MCF 10A (cell line): ENCODE data around the gene LY6G5C. TPM values are rescaled to one million over a fixed set of nuclear protein-coding genes. Genes with fewer than 3 reads are reported as not detected.

Source experiments
- BruUV-seq: library from RNA; stranded (reverse); fragments of 400-500 nt; replicated peaks from 2 replicates; lab custom pipeline; 2021; lab: Mats Ljungman, UMichigan
- CTCF ChIA-PET: fragments of 300-600 bp; sonication (Branson Sonifier 250); formaldehyde crosslinking; extraction: SDS; loops from one replicate; lab custom pipeline; 2021; ENCODE audit warnings: antibody characterized with exemption, inconsistent platforms; lab: Yijun Ruan, JAX
- POLR2A ChIA-PET: fragments of 300-600, 350-650 bp; sonication (Branson Sonifier 250); formaldehyde crosslinking; extraction: SDS; loops from one replicate; lab custom pipeline; 2020; ENCODE audit warnings: antibody characterized with exemption, inconsistent platforms; lab: Yijun Ruan, JAX
- DNase-seq: peaks from one replicate; pipeline ENCODE4 v3.0.0-alpha.2; 2018; ENCODE audit not compliant: unreplicated experiment
- H3K27ac Mint-ChIP-seq: one replicate; pipeline ENCODE4 v1.8.0; 2022; ENCODE audit warnings: mild to moderate bottlenecking, low read depth, mixed read lengths; ENCODE audit not compliant: unreplicated experiment
- H3K27me3 Mint-ChIP-seq: one replicate; pipeline ENCODE4 v1.8.0; 2022; ENCODE audit warnings: mixed read lengths; ENCODE audit not compliant: insufficient read depth, unreplicated experiment
- H3K36me3 Mint-ChIP-seq: one replicate; pipeline ENCODE4 v1.8.0; 2022; ENCODE audit warnings: mild to moderate bottlenecking, moderate library complexity, mixed read lengths; ENCODE audit not compliant: insufficient read depth, unreplicated experiment
- H3K4me1 Mint-ChIP-seq: one replicate; pipeline ENCODE4 v1.8.0; 2022; ENCODE audit warnings: mixed read lengths; ENCODE audit not compliant: insufficient read depth, unreplicated experiment
- H3K4me3 Mint-ChIP-seq: one replicate; pipeline ENCODE4 v1.8.0; 2022; ENCODE audit warnings: mild to moderate bottlenecking, moderate library complexity, mixed read lengths; ENCODE audit not compliant: unreplicated experiment
- H3K9me3 Mint-ChIP-seq: one replicate; pipeline ENCODE4 v1.8.0; 2022; ENCODE audit warnings: mixed read lengths; ENCODE audit not compliant: unreplicated experiment
- CTCF ChIP-seq: fragments of 200-600 bp; IDR thresholded peaks from one replicate; pipeline ENCODE4 v1.8.0; 2022; ENCODE audit warnings: antibody characterized with exemption, mild to moderate bottlenecking; ENCODE audit not compliant: unreplicated experiment
- intact Hi-C: fragments of 100-400 bp; cut with micrococcal nuclease; formaldehyde crosslinking; loops from 2 replicates; pipeline ENCODE4 v1.14.1; 2022
- total RNA-seq: library from RNA; stranded (reverse); gene quantifications from 2 replicates; pipeline ENCODE4 v1.2.3, GENCODE V29; 2022

LY6G5C gene
- total RNA-seq, 1 experiment from 2014 or later = 1.4 TPM

- no peak for DNase-seq
- no peak overlapping the region for H3K27ac Mint-ChIP-seq
- TF ChIP-seq CTCF = no peak
- no TSS peak for BruUV-seq
- no peaks in the 10 kb centered on the region for H3K27me3 Mint-ChIP-seq
- peaks cover 6% of the 10 kb centered on the region for H3K4me1 Mint-ChIP-seq
- ChIA-PET CTCF (interaction anchor here (0.7 kb wide), 2 partner anchors 166 to 1251 kb away, joined by 3 read pairs; no protein-coding TSS in a partner anchor), POLR2A (interaction anchor here (1.1 to 3.4 kb wide), 2 partner anchors 9 to 19 kb away, joined by 3 to 19 read pairs; partner anchors contain the start of gene ABHD16A)
- no peak overlapping the region for H3K4me3 Mint-ChIP-seq
- H3K36me3 Mint-ChIP-seq = peaks cover 61% of the 10 kb centered on the region
- H3K9me3 Mint-ChIP-seq = no peaks in the 10 kb centered on the region
- intact Hi-C loops = no loop called here
Measured at GRCh38 chr6:31692886-31693285, 12.0 kb upstream of the LY6G5C start.

GRCh38 chr6:31692353-31692752, 11.5 kb upstream of the LY6G5C start:
- TF ChIP-seq CTCF = no peak
- Mint-ChIP-seq H3K4me3 (no peak overlapping the region), H3K36me3 (peaks cover 65% of the 10 kb centered on the region), H3K27ac (no peak overlapping the region), H3K9me3 (no peaks in the 10 kb centered on the region), H3K4me1 (peaks cover 6% of the 10 kb centered on the region), H3K27me3 (no peaks in the 10 kb centered on the region)
- intact Hi-C loops = no loop called here
- no peak for DNase-seq
- no TSS peak for BruUV-seq
- ChIA-PET POLR2A (interaction anchor here (3.4 kb wide), 1 partner anchor 10 kb away, joined by 19 read pairs; the partner anchor contains the start of gene ABHD16A), CTCF (interaction anchor here (0.7 to 1.1 kb wide), 3 partner anchors 49 to 1252 kb away, joined by 3 to 4 read pairs (median 3); no protein-coding TSS in a partner anchor)

GRCh38 chr6:31691564-31692108, 10.8 kb upstream of the LY6G5C start:
- H3K27ac Mint-ChIP-seq = no peak overlapping the region
- BruUV-seq = no TSS peak
- CTCF ChIA-PET = interaction anchor here (0.6 to 1.1 kb wide), 2 partner anchors 50 to 78 kb away, joined by 3 to 4 read pairs; no protein-coding TSS in a partner anchor
- peaks cover 6% of the 10 kb centered on the region for H3K4me1 Mint-ChIP-seq
- no peak for DNase-seq
- POLR2A ChIA-PET = interaction anchor here (0.5 to 3.4 kb wide), 3 partner anchors 11 to 216 kb away, joined by 4 to 19 read pairs (median 5); partner anchors contain the start of gene ABHD16A
- H3K36me3 Mint-ChIP-seq = peaks cover 61% of the 10 kb centered on the region
- H3K4me3 Mint-ChIP-seq = no peak overlapping the region
- intact Hi-C loops = no loop called here
- TF ChIP-seq CTCF = no peak
- H3K9me3 Mint-ChIP-seq = no peaks in the 10 kb centered on the region
- no peaks in the 10 kb centered on the region for H3K27me3 Mint-ChIP-seq

GRCh38 chr6:31691078-31691463, 10.2 kb upstream of the LY6G5C start:
- H3K4me1 Mint-ChIP-seq = peaks cover 6% of the 10 kb centered on the region
- H3K4me3 Mint-ChIP-seq = no peak overlapping the region
- no TSS peak for BruUV-seq
- ChIA-PET CTCF (interaction anchor here (0.5 to 2.2 kb wide), 8 partner anchors 10 to 1917 kb away, joined by 3 to 9 read pairs (median 3); partner anchors contain the start of genes ABHD16A and LY6G5C), POLR2A (interaction anchor here (0.5 to 3.4 kb wide), 5 partner anchors 11 to 1009 kb away, joined by 4 to 19 read pairs (median 5); partner anchors contain the start of gene ABHD16A)
- TF ChIP-seq CTCF = no peak
- DNase-seq = no peak
- intact Hi-C loops = no loop called here
- H3K27me3 Mint-ChIP-seq = no peaks in the 10 kb centered on the region
- peaks cover 57% of the 10 kb centered on the region for H3K36me3 Mint-ChIP-seq
- H3K9me3 Mint-ChIP-seq = no peaks in the 10 kb centered on the region
- H3K27ac Mint-ChIP-seq = no peak overlapping the region
